Measurements from ENCODE around the gene NBEA. TPM values are rescaled to one million over a fixed set of nuclear protein-coding genes. Genes with fewer than 3 reads are reported as not detected.

Gene NBEA
- total RNA-seq, 1 experiment from 2014 or later, result 4.1 TPM

GRCh38 chr13:35690581-35691207, 748.6 kb downstream of the NBEA start:
- intact Hi-C loops (cut with micrococcal nuclease), result no loop called here
- no peaks in the 10 kb centered on the region for H3K9me2 ChIP-seq (ENCODE audit: insufficient read depth)
- POLR2A ChIA-PET, result no interaction called here
- no peaks in the 10 kb centered on the region for H3K4me1 ChIP-seq (ENCODE audit: control insufficient read depth in 1 of 2, insufficient read depth in 2 of 2, low read length in 2 of 2)
- ATAC-seq (no peak), DNase-seq (ENCODE audit: low read depth, low spot score) (no peak)
- no peak overlapping the region for H3K4me3 ChIP-seq (replicated peaks in 1 of 2; ENCODE audit: low read depth in 1 of 2, low read length in 2 of 2)
- CTCF ChIA-PET, result no interaction called here
- RAD21 ChIA-PET (ENCODE audit: low non-redundant PET in 1 of 2, low total read pairs in 2 of 2, uncharacterized antibody in 2 of 2, unreplicated experiment in 2 of 2), result no interaction called here
- no peak overlapping the region for H3K4me2 ChIP-seq (ENCODE audit: low read length)
- BruUV-seq (replicated peaks), result no TSS peak
- H3K79me2 ChIP-seq (ENCODE audit: insufficient read depth, low read length), result no peaks in the 10 kb centered on the region
- H4K20me1 ChIP-seq (ENCODE audit: insufficient read depth), result no peaks in the 10 kb centered on the region
- H3K27ac ChIP-seq (ENCODE audit: low read depth, low read length), result no peak overlapping the region
- no peaks in the 10 kb centered on the region for H3K9me3 ChIP-seq (ENCODE audit: control insufficient read depth in 1 of 2, insufficient read depth in 1 of 2, low read depth in 1 of 2, low read length in 2 of 2)
- H3K36me3 ChIP-seq (ENCODE audit: control insufficient read depth in 1 of 2, insufficient read depth in 2 of 2, low read length in 2 of 2), result no peaks in the 10 kb centered on the region
- H2AFZ ChIP-seq (ENCODE audit: low read depth, low read length, poor library complexity, severe bottlenecking), result no peak overlapping the region
- no peaks in the 10 kb centered on the region for H3K27me3 ChIP-seq (ENCODE audit: insufficient read depth, low read length)
- TF ChIP-seq MAX (IDR thresholded peaks at IDR 0.05), result no peak
- TF ChIP-seq ATF3 (IDR thresholded peaks at IDR 0.05), result no peak
- no peak for TF ChIP-seq TCF7L2 (IDR thresholded peaks at IDR 0.05; ENCODE audit: borderline replicate concordance, extremely low read depth, insufficient read depth, insufficient read length)
- no peak for TF ChIP-seq ZBTB33 (IDR thresholded peaks at IDR 0.05; ENCODE audit: extremely low read depth, insufficient replicate concordance, low read length)
- TF ChIP-seq FOSL1 (IDR thresholded peaks at IDR 0.05; ENCODE audit: low read depth), result no peak
- TF ChIP-seq REST (IDR thresholded peaks at IDR 0.05; ENCODE audit: low read depth), result no peak
- no peak for TF ChIP-seq POLR2AphosphoS5 (IDR thresholded peaks at IDR 0.05; ENCODE audit: low read depth, low read length)
- TF ChIP-seq ZNF274 (IDR thresholded peaks at IDR 0.05; ENCODE audit: low read depth, low read length), result no peak
- TF ChIP-seq POLR2A (IDR thresholded peaks at IDR 0.05; ENCODE audit: borderline replicate concordance, extremely low read depth, insufficient read depth, insufficient read length), result no peak
- TF ChIP-seq CBX3 (IDR thresholded peaks at IDR 0.05; ENCODE audit: low read depth), result no peak
- no peak overlapping the region for H3K9ac ChIP-seq (ENCODE audit: low read length)
